HEK293 (cell line): ENCODE results near the gene PROSER2.

Experiments
- ATF2 ChIP-seq: fragments of 450-650 bp; formaldehyde crosslinking; IDR thresholded peaks from 2 replicates; pipeline ENCODE4 v1.5.1; 2016; ENCODE audit warnings: missing biosample characterization, missing genetic modification characterization, low read depth
- CTCF ChIP-seq: fragments of 450-650 bp; formaldehyde crosslinking; IDR thresholded peaks from 2 replicates; pipeline ENCODE4 v1.5.1; 2016; ENCODE audit warnings: missing biosample characterization, missing genetic modification characterization
- ZEB2 ChIP-seq: fragments of 450-650 bp; formaldehyde crosslinking; IDR thresholded peaks from 2 replicates; pipeline ENCODE4 v1.5.1; 2016; ENCODE audit warnings: missing biosample characterization, missing genetic modification characterization
- ZFHX2 ChIP-seq: fragments of 450-650 bp; formaldehyde crosslinking; conservative IDR thresholded peaks from 2 replicates; pipeline ENCODE4 v1.5.1; 2016; ENCODE audit warnings: missing biosample characterization, missing genetic modification characterization
- ZNF18 ChIP-seq: fragments of 450-650 bp; formaldehyde crosslinking; IDR thresholded peaks from 2 replicates; pipeline ENCODE4 v1.5.1; 2016; ENCODE audit warnings: missing biosample characterization, missing genetic modification characterization
- ZNF302 ChIP-seq: fragments of 450-650 bp; formaldehyde crosslinking; IDR thresholded peaks from 2 replicates; pipeline ENCODE4 v1.5.1; 2016; ENCODE audit warnings: missing biosample characterization, missing genetic modification characterization, low read depth
- ZNF354C ChIP-seq: fragments of 450-650 bp; formaldehyde crosslinking; IDR thresholded peaks from 2 replicates; pipeline ENCODE4 v1.5.1; 2016; ENCODE audit warnings: missing biosample characterization, missing genetic modification characterization, low read depth, borderline replicate concordance
- ZNF362 ChIP-seq: fragments of 450-650 bp; formaldehyde crosslinking; IDR thresholded peaks from 2 replicates; pipeline ENCODE4 v1.5.1; 2016; ENCODE audit warnings: missing biosample characterization, missing genetic modification characterization
- ZNF48 ChIP-seq: fragments of 450-650 bp; formaldehyde crosslinking; IDR thresholded peaks from 2 replicates; pipeline ENCODE4 v1.5.1; 2016; ENCODE audit warnings: missing biosample characterization, missing genetic modification characterization
- ZNF521 ChIP-seq: fragments of 450-650 bp; formaldehyde crosslinking; IDR thresholded peaks from 2 replicates; pipeline ENCODE4 v1.5.1; 2017; ENCODE audit warnings: missing biosample characterization, mild to moderate bottlenecking, missing genetic modification characterization
- ZNF560 ChIP-seq: fragments of 450-650 bp; formaldehyde crosslinking; IDR thresholded peaks from 2 replicates; pipeline ENCODE4 v1.5.1; 2017; ENCODE audit warnings: missing biosample characterization, missing genetic modification characterization, borderline replicate concordance
- ZNF624 ChIP-seq: fragments of 450-650 bp; formaldehyde crosslinking; IDR thresholded peaks from 2 replicates; pipeline ENCODE4 v1.5.1; 2017; ENCODE audit warnings: missing biosample characterization, missing genetic modification characterization
- ZXDB ChIP-seq: fragments of 450-650 bp; formaldehyde crosslinking; IDR thresholded peaks from 2 replicates; pipeline ENCODE4 v1.5.1; 2016; ENCODE audit warnings: missing biosample characterization, missing genetic modification characterization
- TF ChIP-seq, protein P1 (sequence below): fragments of 450-650 bp; formaldehyde crosslinking; IDR thresholded peaks from 2 replicates; pipeline ENCODE4 v1.5.1; 2017; ENCODE audit warnings: missing biosample characterization, missing genetic modification characterization

- TF ChIP-seq ATF2 (tag by site-specific recombination) (no peak), CTCF (tag by site-specific recombination) (no peak), ZNF624 (tag by site-specific recombination) (no peak), ZNF560 (tag by site-specific recombination) (no peak), ZNF354C (tag by site-specific recombination) (no peak), ZNF521 (no peak), ZNF302 (tag by site-specific recombination) (no peak), ZEB2 (no peak), ZNF18 (tag by site-specific recombination) (no peak), ZNF362 (tag by site-specific recombination) (no peak), ZXDB (tag by site-specific recombination) (no peak), ZFHX2 (tag by site-specific recombination) (no peak), ZNF48 (tag by site-specific recombination) (no peak)
- TF ChIP-seq, protein P1, sequence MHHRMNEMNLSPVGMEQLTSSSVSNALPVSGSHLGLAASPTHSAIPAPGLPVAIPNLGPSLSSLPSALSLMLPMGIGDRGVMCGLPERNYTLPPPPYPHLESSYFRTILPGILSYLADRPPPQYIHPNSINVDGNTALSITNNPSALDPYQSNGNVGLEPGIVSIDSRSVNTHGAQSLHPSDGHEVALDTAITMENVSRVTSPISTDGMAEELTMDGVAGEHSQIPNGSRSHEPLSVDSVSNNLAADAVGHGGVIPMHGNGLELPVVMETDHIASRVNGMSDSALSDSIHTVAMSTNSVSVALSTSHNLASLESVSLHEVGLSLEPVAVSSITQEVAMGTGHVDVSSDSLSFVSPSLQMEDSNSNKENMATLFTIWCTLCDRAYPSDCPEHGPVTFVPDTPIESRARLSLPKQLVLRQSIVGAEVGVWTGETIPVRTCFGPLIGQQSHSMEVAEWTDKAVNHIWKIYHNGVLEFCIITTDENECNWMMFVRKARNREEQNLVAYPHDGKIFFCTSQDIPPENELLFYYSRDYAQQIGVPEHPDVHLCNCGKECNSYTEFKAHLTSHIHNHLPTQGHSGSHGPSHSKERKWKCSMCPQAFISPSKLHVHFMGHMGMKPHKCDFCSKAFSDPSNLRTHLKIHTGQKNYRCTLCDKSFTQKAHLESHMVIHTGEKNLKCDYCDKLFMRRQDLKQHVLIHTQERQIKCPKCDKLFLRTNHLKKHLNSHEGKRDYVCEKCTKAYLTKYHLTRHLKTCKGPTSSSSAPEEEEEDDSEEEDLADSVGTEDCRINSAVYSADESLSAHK (tag by site-specific recombination), result no peak
Measured at GRCh38 chr10:11866199-11866925, 43.2 kb downstream of the PROSER2 start.
